HEK293 (cell line): ENCODE data around the gene TMEM135.

Experiments used
- CTCF ChIA-PET: fragments of 350-600 bp; formaldehyde crosslinking; extraction: SDS; loops from one replicate; lab custom pipeline; 2021; ENCODE audit warnings: antibody characterized with exemption; lab: Yijun Ruan, JAX
- POLR2A ChIA-PET: fragments of 300-600 bp; formaldehyde crosslinking; extraction: SDS; loops from one replicate; lab custom pipeline; 2020; ENCODE audit warnings: antibody characterized with exemption, inconsistent platforms; lab: Yijun Ruan, JAX
- H3K27ac ChIP-seq: fragments of 200-500 bp; sonication (Bioruptor generic); 2 replicates; pipeline ENCODE4 v1.5.1; 2014; ENCODE audit warnings: low read depth, low read length, control low read depth, inconsistent platforms; ENCODE audit errors: extremely low read depth
- H3K36me3 ChIP-seq, 2 experiments: fragments of 200-500 bp in 1 of 2; sonication (Bioruptor generic) in 1 of 2; 1 replicate in 1 of 2; 2 replicates in 1 of 2; pipeline ENCODE4 v1.5.1; 2014 to 2017; ENCODE audit warnings: inconsistent platforms in 2 of 2, low read length in 2 of 2; ENCODE audit not compliant: control insufficient read depth in 2 of 2, insufficient read depth in 1 of 2
- H3K4me1 ChIP-seq: fragments of 200-500 bp; sonication (Bioruptor generic); 2 replicates; pipeline ENCODE4 v1.5.1; 2014; ENCODE audit warnings: mild to moderate bottlenecking, low read length, inconsistent platforms; ENCODE audit not compliant: control insufficient read depth, insufficient read depth
- H3K4me3 ChIP-seq: 2 replicates; pipeline ENCODE4 v1.5.1; 2011; ENCODE audit warnings: low read depth, mild to moderate bottlenecking, control low read depth, low read length, moderate library complexity
- H3K9me3 ChIP-seq: fragments of 200-500 bp; sonication (Bioruptor generic); 2 replicates; pipeline ENCODE4 v1.5.1; 2014; ENCODE audit warnings: low read depth, low read length, inconsistent platforms; ENCODE audit not compliant: control insufficient read depth, insufficient read depth
- BCL11B ChIP-seq: fragments of 450-650 bp; formaldehyde crosslinking; IDR thresholded peaks from 2 replicates; pipeline ENCODE4 v1.5.1; 2016; ENCODE audit warnings: low read depth, missing biosample characterization, missing genetic modification characterization
- GFI1B ChIP-seq: fragments of 450-650 bp; formaldehyde crosslinking; IDR thresholded peaks from 2 replicates; pipeline ENCODE4 v1.5.1; 2016; ENCODE audit warnings: missing biosample characterization, missing genetic modification characterization
- GLI2 ChIP-seq: fragments of 450-650 bp; formaldehyde crosslinking; IDR thresholded peaks from 2 replicates; pipeline ENCODE4; 2017; ENCODE audit warnings: missing biosample characterization, missing genetic modification characterization, low read depth, borderline replicate concordance
- HOXD13 ChIP-seq: sonication (generic); formaldehyde crosslinking; IDR thresholded peaks from 2 replicates; pipeline ENCODE4 v1.8.0; 2022; ENCODE audit warnings: missing genetic modification reagents, borderline replicate concordance
- MYNN ChIP-seq: fragments of 450-650 bp; formaldehyde crosslinking; IDR thresholded peaks from 2 replicates; pipeline ENCODE4 v1.5.1; 2016; ENCODE audit warnings: missing biosample characterization, missing genetic modification characterization, borderline replicate concordance
- PRDM2 ChIP-seq: fragments of 450-650 bp; formaldehyde crosslinking; IDR thresholded peaks from 2 replicates; pipeline ENCODE4 v1.5.1; 2016; ENCODE audit warnings: missing biosample characterization, missing genetic modification characterization, borderline replicate concordance
- SETDB1 ChIP-seq: IDR thresholded peaks from one replicate; pipeline ENCODE4 v1.6.1; 2017; ENCODE audit warnings: mild to moderate bottlenecking, low read length, moderate library complexity, mixed read lengths; ENCODE audit not compliant: insufficient read length
- ZEB2 ChIP-seq: fragments of 450-650 bp; formaldehyde crosslinking; IDR thresholded peaks from 2 replicates; pipeline ENCODE4 v1.5.1; 2016; ENCODE audit warnings: missing biosample characterization, missing genetic modification characterization
- ZIC2 ChIP-seq: fragments of 450-650 bp; formaldehyde crosslinking; IDR thresholded peaks from 2 replicates; pipeline ENCODE4 v1.5.1; 2016; ENCODE audit warnings: missing biosample characterization, missing genetic modification characterization
- ZNF114 ChIP-seq: fragments of 450-650 bp; formaldehyde crosslinking; IDR thresholded peaks from 2 replicates; pipeline ENCODE4 v1.5.0; 2017; ENCODE audit warnings: missing biosample characterization, missing genetic modification characterization
- ZNF221 ChIP-seq: fragments of 450-650 bp; formaldehyde crosslinking; IDR thresholded peaks from 2 replicates; pipeline ENCODE4 v1.5.1; 2017; ENCODE audit warnings: missing biosample characterization, missing genetic modification characterization, borderline replicate concordance
- ZNF473 ChIP-seq: fragments of 450-650 bp; formaldehyde crosslinking; IDR thresholded peaks from 2 replicates; pipeline ENCODE4 v1.5.1; 2017; ENCODE audit warnings: missing biosample characterization, missing genetic modification characterization
- ZNF529 ChIP-seq: fragments of 450-650 bp; formaldehyde crosslinking; IDR thresholded peaks from 2 replicates; pipeline ENCODE4 v1.5.1; 2017; ENCODE audit warnings: missing genetic modification characterization, missing biosample characterization; ENCODE audit not compliant: insufficient replicate concordance
- ZNF549 ChIP-seq: fragments of 450-650 bp; IDR thresholded peaks from 2 replicates; pipeline ENCODE4 v1.5.1; 2018; ENCODE audit warnings: missing biosample characterization, missing genetic modification characterization, mild to moderate bottlenecking, inconsistent platforms, moderate library complexity
- ZNF621 ChIP-seq: fragments of 450-650 bp; formaldehyde crosslinking; IDR thresholded peaks from 2 replicates; pipeline ENCODE4 v1.5.1; 2017; ENCODE audit warnings: missing biosample characterization, missing genetic modification characterization
- ZNF664 ChIP-seq: fragments of 450-650 bp; formaldehyde crosslinking; IDR thresholded peaks from 2 replicates; pipeline ENCODE4 v1.5.1; 2016; ENCODE audit warnings: missing biosample characterization, missing genetic modification characterization
- ZNF792 ChIP-seq: fragments of 450-650 bp; formaldehyde crosslinking; IDR thresholded peaks from 2 replicates; pipeline ENCODE4 v1.5.1; 2016; ENCODE audit warnings: missing biosample characterization, missing genetic modification characterization
- ZSCAN5A ChIP-seq: fragments of 450-650 bp; formaldehyde crosslinking; IDR thresholded peaks from 2 replicates; pipeline ENCODE4 v1.5.1; 2016; ENCODE audit warnings: missing biosample characterization, missing genetic modification characterization
- ZXDB ChIP-seq: fragments of 450-650 bp; formaldehyde crosslinking; IDR thresholded peaks from 2 replicates; pipeline ENCODE4 v1.5.1; 2016; ENCODE audit warnings: missing biosample characterization, missing genetic modification characterization
- TF ChIP-seq, protein P1 (sequence below): fragments of 450-650 bp; formaldehyde crosslinking; IDR thresholded peaks from 2 replicates; pipeline ENCODE4 v1.5.1; 2016; ENCODE audit warnings: missing biosample characterization, missing genetic modification characterization
- TF ChIP-seq, protein P2 (sequence below): fragments of 450-650 bp; formaldehyde crosslinking; IDR thresholded peaks from 2 replicates; pipeline ENCODE4 v1.5.1; 2017; ENCODE audit warnings: missing biosample characterization, missing genetic modification characterization

TMEM135 gene

DNA sequence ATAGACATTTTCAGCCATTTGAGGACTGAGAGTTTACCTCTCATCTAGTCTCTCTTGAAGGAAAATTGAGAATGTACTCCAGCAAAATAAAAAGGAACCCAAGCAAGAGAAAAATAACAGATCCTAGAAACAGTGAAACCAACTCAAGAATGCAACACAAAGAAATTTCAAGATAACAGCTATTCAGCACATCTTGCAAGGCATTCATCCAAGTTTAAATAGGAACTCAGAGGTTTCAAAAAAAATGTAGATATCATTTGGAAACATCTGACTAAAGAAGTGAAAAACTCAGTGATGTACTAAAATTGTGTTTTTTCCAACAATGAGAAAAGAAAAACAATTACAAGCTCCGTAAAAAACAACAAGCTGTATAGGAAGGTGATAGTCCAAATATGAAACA lies 76.4 kb downstream of the TMEM135 start:
- Histone ChIP-seq H3K4me1 (0 out of 2 replicates have a peak, but pooled peaks cover 2% of the 10 kb centered on the region), H3K36me3 (no peaks in the 10 kb centered on the region), H3K9me3 (no peaks in the 10 kb centered on the region), H3K27ac (no peak overlapping the region), H3K4me3 (no peak overlapping the region)
- TF ChIP-seq GFI1B (tag by site-specific recombination) = no peak
- TF ChIP-seq ZNF529 (tag by site-specific recombination) = no peak
- no peak for TF ChIP-seq ZIC2 (tag by site-specific recombination)
- no peak for TF ChIP-seq ZNF664 (tag by site-specific recombination)
- TF ChIP-seq ZNF792 (tag by site-specific recombination) = no peak
- no peak for TF ChIP-seq GLI2 (tag by site-specific recombination)
- no peak for TF ChIP-seq ZNF114 (tag by site-specific recombination)
- no peak for TF ChIP-seq ZXDB (tag by site-specific recombination)
- TF ChIP-seq, protein P1, sequence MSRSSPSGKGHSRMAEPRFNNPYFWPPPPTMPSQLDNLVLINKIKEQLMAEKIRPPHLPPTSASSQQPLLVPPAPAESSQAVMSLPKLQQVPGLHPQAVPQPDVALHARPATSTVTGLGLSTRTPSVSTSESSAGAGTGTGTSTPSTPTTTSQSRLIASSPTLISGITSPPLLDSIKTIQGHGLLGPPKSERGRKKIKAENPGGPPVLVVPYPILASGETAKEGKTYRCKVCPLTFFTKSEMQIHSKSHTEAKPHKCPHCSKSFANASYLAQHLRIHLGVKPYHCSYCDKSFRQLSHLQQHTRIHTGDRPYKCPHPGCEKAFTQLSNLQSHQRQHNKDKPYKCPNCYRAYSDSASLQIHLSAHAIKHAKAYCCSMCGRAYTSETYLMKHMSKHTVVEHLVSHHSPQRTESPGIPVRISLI (tag by site-specific recombination) = no peak
- no peak for TF ChIP-seq ZNF621
- TF ChIP-seq ZEB2 (tag by site-specific recombination) = no peak
- no peak for TF ChIP-seq SETDB1
- no peak for TF ChIP-seq BCL11B
- no peak for TF ChIP-seq ZNF473 (tag by site-specific recombination)
- no peak for TF ChIP-seq HOXD13 (CRISPR knock-in tag)
- no peak for TF ChIP-seq MYNN
- TF ChIP-seq ZNF221 (tag by site-specific recombination) = no peak
- TF ChIP-seq PRDM2 (tag by site-specific recombination) = no peak
- ChIA-PET POLR2A (no interaction called here), CTCF (interaction anchor here (0.6 to 0.9 kb wide), 3 partner anchors 39 to 1289 kb away, joined by 3 to 4 read pairs (median 3); no protein-coding TSS in a partner anchor)

- Histone ChIP-seq H3K4me1 (0 out of 2 replicates have a peak, but pooled peaks cover 2% of the 10 kb centered on the region), H3K9me3 (no peaks in the 10 kb centered on the region), H3K36me3 (no peaks in the 10 kb centered on the region), H3K27ac (no peak overlapping the region), H3K4me3 (no peak overlapping the region)
- TF ChIP-seq ZSCAN5A (no peak), ZNF549 (tag by site-specific recombination) (0 out of 2 replicates have a peak, but pooled peaks have one; percentile 44)
- TF ChIP-seq, protein P2, sequence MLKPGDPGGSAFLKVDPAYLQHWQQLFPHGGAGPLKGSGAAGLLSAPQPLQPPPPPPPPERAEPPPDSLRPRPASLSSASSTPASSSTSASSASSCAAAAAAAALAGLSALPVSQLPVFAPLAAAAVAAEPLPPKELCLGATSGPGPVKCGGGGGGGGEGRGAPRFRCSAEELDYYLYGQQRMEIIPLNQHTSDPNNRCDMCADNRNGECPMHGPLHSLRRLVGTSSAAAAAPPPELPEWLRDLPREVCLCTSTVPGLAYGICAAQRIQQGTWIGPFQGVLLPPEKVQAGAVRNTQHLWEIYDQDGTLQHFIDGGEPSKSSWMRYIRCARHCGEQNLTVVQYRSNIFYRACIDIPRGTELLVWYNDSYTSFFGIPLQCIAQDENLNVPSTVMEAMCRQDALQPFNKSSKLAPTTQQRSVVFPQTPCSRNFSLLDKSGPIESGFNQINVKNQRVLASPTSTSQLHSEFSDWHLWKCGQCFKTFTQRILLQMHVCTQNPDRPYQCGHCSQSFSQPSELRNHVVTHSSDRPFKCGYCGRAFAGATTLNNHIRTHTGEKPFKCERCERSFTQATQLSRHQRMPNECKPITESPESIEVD (tag by site-specific recombination) = peak; percentile 31; the same call in 1 of the 2 replicates
- ChIA-PET CTCF (interaction anchor here (1.0 kb wide), 1 partner anchor 177 kb away, joined by 3 read pairs; no protein-coding TSS in a partner anchor), POLR2A (no interaction called here)
Observed at GRCh38 chr11:87116185-87116584, 78.5 kb downstream of the TMEM135 start.
